Measurements from ENCODE around the gene ZNF786. TPM values are rescaled to one million over a fixed set of nuclear protein-coding genes. Genes with fewer than 3 reads are reported as not detected.
"Not testable (repeated sequence)": the region's sequence is repeated elsewhere in the genome, so short reads cannot be mapped to it uniquely, and the experiment has no call there.

The ZNF786 gene
- total RNA-seq, 1 donor from 2014 or later, result 10.2 TPM

GRCh38 chr7:149097088-149097487 is 6.6 kb upstream of the ZNF786 start:
- Mint-ChIP-seq H3K4me1 (ENCODE audit: unreplicated experiment) (peaks cover 3% of the 10 kb centered on the region), H3K9me3 (ENCODE audit: unreplicated experiment) (no peaks in the 10 kb centered on the region), H3K4me3 (ENCODE audit: unreplicated experiment) (no peak overlapping the region), H3K27ac (ENCODE audit: unreplicated experiment) (no peak overlapping the region), H3K36me3 (ENCODE audit: unreplicated experiment) (no peaks in the 10 kb centered on the region), H3K27me3 (ENCODE audit: unreplicated experiment) (no peaks in the 10 kb centered on the region)
- no peak for DNase-seq (ENCODE audit: extremely low spot score, unreplicated experiment)
- TF ChIP-seq CTCF (IDR thresholded peaks at IDR 0.05), result no peak

GRCh38 chr7:149093228-149093627 is 2.7 kb upstream of the ZNF786 start:
- H3K27me3 Mint-ChIP-seq (ENCODE audit: unreplicated experiment), result no peaks in the 10 kb centered on the region
- H3K36me3 Mint-ChIP-seq (ENCODE audit: unreplicated experiment), result no peaks in the 10 kb centered on the region
- H3K27ac Mint-ChIP-seq (ENCODE audit: unreplicated experiment), result no peak overlapping the region
- H3K4me3 Mint-ChIP-seq (ENCODE audit: unreplicated experiment), result no peak overlapping the region
- no peak for TF ChIP-seq CTCF (IDR thresholded peaks at IDR 0.05)
- H3K9me3 Mint-ChIP-seq (ENCODE audit: unreplicated experiment), result no peaks in the 10 kb centered on the region
- peaks cover 21% of the 10 kb centered on the region for H3K4me1 Mint-ChIP-seq (ENCODE audit: unreplicated experiment)
- no peak for DNase-seq (ENCODE audit: extremely low spot score, unreplicated experiment)

GRCh38 chr7:149092244-149092643 is 1.7 kb upstream of the ZNF786 start:
- H3K4me1 Mint-ChIP-seq (ENCODE audit: unreplicated experiment), result peaks cover 21% of the 10 kb centered on the region
- not testable (repeated sequence) for H3K27ac Mint-ChIP-seq (ENCODE audit: unreplicated experiment); H3K36me3 Mint-ChIP-seq (ENCODE audit: unreplicated experiment); DNase-seq (ENCODE audit: extremely low spot score, unreplicated experiment); H3K27me3 Mint-ChIP-seq (ENCODE audit: unreplicated experiment); H3K9me3 Mint-ChIP-seq (ENCODE audit: unreplicated experiment)
- H3K4me3 Mint-ChIP-seq (ENCODE audit: unreplicated experiment), result peak overlapping the region; percentile 10

GRCh38 chr7:149087376-149087775 is 3.1 kb downstream of the ZNF786 start:
- H3K27ac Mint-ChIP-seq (ENCODE audit: unreplicated experiment), result no peak overlapping the region
- H3K27me3 Mint-ChIP-seq (ENCODE audit: unreplicated experiment), result no peaks in the 10 kb centered on the region
- no peak for TF ChIP-seq CTCF (IDR thresholded peaks at IDR 0.05)
- H3K36me3 Mint-ChIP-seq (ENCODE audit: unreplicated experiment), result peaks cover 11% of the 10 kb centered on the region
- H3K4me1 Mint-ChIP-seq (ENCODE audit: unreplicated experiment), result peaks cover 18% of the 10 kb centered on the region
- H3K4me3 Mint-ChIP-seq (ENCODE audit: unreplicated experiment), result no peak overlapping the region
- H3K9me3 Mint-ChIP-seq (ENCODE audit: unreplicated experiment), result peaks cover 6% of the 10 kb centered on the region
- DNase-seq (ENCODE audit: extremely low spot score, unreplicated experiment), result no peak

GRCh38 chr7:149085866-149086265 is 4.7 kb downstream of the ZNF786 start:
- Mint-ChIP-seq H3K4me3 (ENCODE audit: unreplicated experiment) (no peak overlapping the region), H3K4me1 (ENCODE audit: unreplicated experiment) (peaks cover 13% of the 10 kb centered on the region), H3K9me3 (ENCODE audit: unreplicated experiment) (peaks cover 6% of the 10 kb centered on the region), H3K27ac (ENCODE audit: unreplicated experiment) (no peak overlapping the region), H3K27me3 (ENCODE audit: unreplicated experiment) (no peaks in the 10 kb centered on the region), H3K36me3 (ENCODE audit: unreplicated experiment) (peaks cover 15% of the 10 kb centered on the region)
- no peak for TF ChIP-seq CTCF (IDR thresholded peaks at IDR 0.05)
- DNase-seq (ENCODE audit: extremely low spot score, unreplicated experiment), result no peak

GRCh38 chr7:149084407-149084806 is 6.1 kb downstream of the ZNF786 start:
- DNase-seq (ENCODE audit: extremely low spot score, unreplicated experiment), result no peak
- Mint-ChIP-seq H3K4me3 (ENCODE audit: unreplicated experiment) (no peak overlapping the region), H3K4me1 (ENCODE audit: unreplicated experiment) (peaks cover 3% of the 10 kb centered on the region), H3K9me3 (ENCODE audit: unreplicated experiment) (peaks cover 6% of the 10 kb centered on the region), H3K27me3 (ENCODE audit: unreplicated experiment) (no peaks in the 10 kb centered on the region), H3K27ac (ENCODE audit: unreplicated experiment) (no peak overlapping the region), H3K36me3 (ENCODE audit: unreplicated experiment) (peaks cover 22% of the 10 kb centered on the region)
- no peak for TF ChIP-seq CTCF (IDR thresholded peaks at IDR 0.05)

Measured in osteocyte (in vitro differentiated cells).